A549 (cell line): Measurements from ENCODE around the gene MED12. TPM values are rescaled to one million over a fixed set of nuclear protein-coding genes. Genes with fewer than 3 reads are reported as not detected.

Experiments
- ATAC-seq, 2 experiments: fragments of 200-7000 bp in 1 of 2; fragments of >200 bp in 1 of 2; cut with Nextera tagmentation in 1 of 2; cut with Tn5 transposase in 1 of 2; 3 replicates each; pipeline versions ENCODE4 v1.8.0 to v1.9.1; 2018 to 2020; ENCODE audit warnings: mild to moderate bottlenecking in 1 of 2, moderate library complexity in 1 of 2
- CTCF ChIA-PET: fragments of 300-600 bp; sonication (Branson Sonifier 250); formaldehyde crosslinking; extraction: SDS; loops from one replicate; lab custom pipeline; 2021; ENCODE audit warnings: antibody characterized with exemption, inconsistent platforms; lab: Yijun Ruan, JAX
- POLR2A ChIA-PET: fragments of 350-600 bp; formaldehyde crosslinking; extraction: SDS; loops from one replicate; lab custom pipeline; 2021; ENCODE audit warnings: antibody characterized with exemption, inconsistent platforms; lab: Yijun Ruan, JAX
- DNase-seq, 2 experiments: peaks; one replicate each; pipeline versions ENCODE4 v3.0.0 to v3.0.0-alpha.2; 2011 to 2016; ENCODE audit warnings: low read depth in 1 of 2, low spot score in 1 of 2
- FAIRE-seq: peaks from 2 replicates; lab custom pipeline; 2011; peaks lifted over from hg19 to GRCh38; lab: Jason Lieb, UNC
- H3K27ac ChIP-seq, 2 experiments: fragments of >200 bp; sonication (Bioruptor Twin); formaldehyde crosslinking; 3 replicates each; pipeline ENCODE4 v1.5.1; 2016 to 2017
- H3K4me1 ChIP-seq: fragments of >200 bp; sonication (Bioruptor Twin); formaldehyde crosslinking; 3 replicates; pipeline ENCODE4 v1.6.1; 2016
- H3K4me2 ChIP-seq: fragments of >200 bp; sonication (Bioruptor Twin); formaldehyde crosslinking; 3 replicates; pipeline ENCODE4 v1.6.1; 2016
- H3K4me3 ChIP-seq: fragments of >200 bp; sonication (Bioruptor Twin); formaldehyde crosslinking; 3 replicates; pipeline ENCODE4 v1.5.1; 2016
- H3K9me3 ChIP-seq: fragments of >200 bp; sonication (Bioruptor Twin); formaldehyde crosslinking; 3 replicates; pipeline ENCODE4 v1.6.1; 2016
- EHF ChIP-seq: fragments of 250-450 bp; sonication (Bioruptor Pico); IDR thresholded peaks from 2 replicates; pipeline ENCODE4 v1.5.0; 2020; ENCODE audit warnings: mild to moderate bottlenecking
- EP300 ChIP-seq, 2 experiments: fragments of >200 bp; sonication (Bioruptor Twin); formaldehyde crosslinking; IDR thresholded peaks; 2 replicates in 1 of 2; 3 replicates in 1 of 2; pipeline ENCODE4 v1.6.1; 2016 to 2017
- ESRRA ChIP-seq: fragments of 150-350 bp; IDR thresholded peaks from 2 replicates; pipeline ENCODE4 v1.6.1; 2014; ENCODE audit warnings: mild to moderate bottlenecking, low read length, borderline replicate concordance
- GATA3 ChIP-seq: IDR thresholded peaks from 2 replicates; pipeline ENCODE4 v1.6.1; 2012; ENCODE audit warnings: borderline replicate concordance
- HDAC2 ChIP-seq: fragments of 200-600 bp; sonication (generic); IDR thresholded peaks from 2 replicates; pipeline ENCODE4 v1.6.1; 2016
- HEYL ChIP-seq: fragments of 250-450 bp; sonication (Bioruptor Pico); IDR thresholded peaks from 2 replicates; pipeline ENCODE4 v1.8.0; 2021; ENCODE audit warnings: mild to moderate bottlenecking, moderate library complexity
- JUN ChIP-seq, 2 experiments: fragments of >200 bp; sonication (Bioruptor Twin); formaldehyde crosslinking; IDR thresholded peaks; 2 replicates in 1 of 2; 3 replicates in 1 of 2; pipeline ENCODE4 v1.6.1; 2016 to 2017
- MAFK ChIP-seq: fragments of 450-650 bp; IDR thresholded peaks from 2 replicates; pipeline ENCODE4 v1.6.1; 2014; ENCODE audit not compliant: partially characterized antibody
- MAZ ChIP-seq: fragments of 150-350 bp; IDR thresholded peaks from 2 replicates; pipeline ENCODE4 v1.6.1; 2014; ENCODE audit warnings: antibody characterized with exemption, low read depth, low read length, borderline replicate concordance
- MYC ChIP-seq: IDR thresholded peaks from 2 replicates; pipeline ENCODE4 v1.6.1; 2012; ENCODE audit warnings: mild to moderate bottlenecking, inconsistent platforms, low read length, improper control_type of control experiment, borderline replicate concordance
- NFE2L2 ChIP-seq: fragments of 150-350 bp; conservative IDR thresholded peaks from 2 replicates; pipeline ENCODE4 v1.6.1; 2014; ENCODE audit warnings: low read length
- NPAS2 ChIP-seq: fragments of 250-450 bp; sonication (Bioruptor Pico); IDR thresholded peaks from 2 replicates; pipeline ENCODE4 v1.8.0; 2022; ENCODE audit warnings: mild to moderate bottlenecking, moderate library complexity, borderline replicate concordance
- PHF8 ChIP-seq: fragments of 200-600 bp; sonication (generic); IDR thresholded peaks from 2 replicates; pipeline ENCODE4 v1.6.1; 2016; ENCODE audit warnings: low read depth, mild to moderate bottlenecking, antibody characterized with exemption, moderate library complexity, borderline replicate concordance
- POLR2A ChIP-seq: IDR thresholded peaks from 2 replicates; pipeline ENCODE4 v1.6.1; 2012; ENCODE audit warnings: mild to moderate bottlenecking, low read length
- RAD21 ChIP-seq, 2 experiments: fragments of >200 bp in 1 of 2; sonication (Bioruptor Twin) in 1 of 2; formaldehyde crosslinking in 1 of 2; IDR thresholded peaks in 1 of 2; conservative IDR thresholded peaks in 1 of 2; 2 replicates in 1 of 2; 3 replicates in 1 of 2; pipeline ENCODE4 v1.6.1; 2012 to 2018; ENCODE audit warnings: inconsistent platforms in 1 of 2
- RARB ChIP-seq: fragments of 250-450 bp; sonication (Bioruptor Pico); IDR thresholded peaks from 2 replicates; pipeline ENCODE4 v1.8.0; 2021; ENCODE audit warnings: mild to moderate bottlenecking, moderate library complexity
- RNF2 ChIP-seq: fragments of 200-600 bp; sonication (generic); IDR thresholded peaks from 2 replicates; pipeline ENCODE4 v1.6.1; 2016; ENCODE audit warnings: low read depth, mild to moderate bottlenecking, antibody characterized with exemption, moderate library complexity, borderline replicate concordance
- ZNF302 ChIP-seq: fragments of 250-450 bp; sonication (Bioruptor Pico); IDR thresholded peaks from 2 replicates; pipeline ENCODE4 v1.9.0; 2021; ENCODE audit warnings: inconsistent platforms, mild to moderate bottlenecking, moderate library complexity
- WGBS: methylation state at CpG from one replicate; pipeline ENCODE4 v1.1.6; 2017; ENCODE audit errors: missing lambda C conversion rate; 5-methylcytosine and 5-hydroxymethylcytosine counted together
- polyA minus RNA-seq: library from RNA; depleted of rRNA, polyadenylated mRNA; stranded (reverse); fragments of >200 nt; gene quantifications from 2 replicates; pipeline ENCODE4 v1.2.3, GENCODE V29; 2011; rRNA and poly(A)+ RNA removed
- polyA plus RNA-seq, 4 experiments: library from polyadenylated mRNA; depleted of rRNA in 3 of 4; stranded (reverse); fragments of >200 nt; fragmentation: RNase III in 1 of 4; extraction: RNeasy Plus Mini Kit Qiagen cat#74134 plus additional on column Dnase treatment in 1 of 4; gene quantifications; 2 replicates in 3 of 4; 3 replicates in 1 of 4; pipeline ENCODE4 v1.2.3, GENCODE V29; 2011 to 2017
- TF ChIP-seq, protein P1 (sequence below): IDR thresholded peaks from 2 replicates; pipeline ENCODE4 v1.6.1; 2012
- TF ChIP-seq, protein P2 (sequence below): IDR thresholded peaks from 2 replicates; pipeline ENCODE4 v1.6.1; 2012; ENCODE audit warnings: low read depth, borderline replicate concordance
- TF ChIP-seq, protein P3 (sequence below): fragments of 250-450 bp; sonication (Bioruptor Pico); IDR thresholded peaks from 2 replicates; pipeline ENCODE4 v1.5.0; 2021; ENCODE audit warnings: mild to moderate bottlenecking, moderate library complexity, borderline replicate concordance
- TF ChIP-seq, protein P4 (sequence below): fragments of >200 bp; sonication (Bioruptor Twin); formaldehyde crosslinking; IDR thresholded peaks from 2 replicates; pipeline ENCODE4 v1.6.1; 2016

Gene MED12
- polyA plus RNA-seq (2011; rRNA removed): 12.6 and 35.0 TPM in 2 replicates
- polyA plus RNA-seq (2012; cell fraction: cytosol; rRNA removed): 11.6 and 13.6 TPM in 2 replicates
- polyA plus RNA-seq (2012; cell fraction: nucleus; rRNA removed): 35.7 and 39.5 TPM in 2 replicates
- polyA plus RNA-seq (2017; fragmentation: RNase III; extraction: RNeasy Plus Mini Kit Qiagen cat#74134 plus additional on column Dnase treatment): 13.5 to 15.4 TPM (median 14.4 TPM) in 3 replicates
- polyA minus RNA-seq: 76.5 and 93.8 TPM in 2 replicates

DNA sequence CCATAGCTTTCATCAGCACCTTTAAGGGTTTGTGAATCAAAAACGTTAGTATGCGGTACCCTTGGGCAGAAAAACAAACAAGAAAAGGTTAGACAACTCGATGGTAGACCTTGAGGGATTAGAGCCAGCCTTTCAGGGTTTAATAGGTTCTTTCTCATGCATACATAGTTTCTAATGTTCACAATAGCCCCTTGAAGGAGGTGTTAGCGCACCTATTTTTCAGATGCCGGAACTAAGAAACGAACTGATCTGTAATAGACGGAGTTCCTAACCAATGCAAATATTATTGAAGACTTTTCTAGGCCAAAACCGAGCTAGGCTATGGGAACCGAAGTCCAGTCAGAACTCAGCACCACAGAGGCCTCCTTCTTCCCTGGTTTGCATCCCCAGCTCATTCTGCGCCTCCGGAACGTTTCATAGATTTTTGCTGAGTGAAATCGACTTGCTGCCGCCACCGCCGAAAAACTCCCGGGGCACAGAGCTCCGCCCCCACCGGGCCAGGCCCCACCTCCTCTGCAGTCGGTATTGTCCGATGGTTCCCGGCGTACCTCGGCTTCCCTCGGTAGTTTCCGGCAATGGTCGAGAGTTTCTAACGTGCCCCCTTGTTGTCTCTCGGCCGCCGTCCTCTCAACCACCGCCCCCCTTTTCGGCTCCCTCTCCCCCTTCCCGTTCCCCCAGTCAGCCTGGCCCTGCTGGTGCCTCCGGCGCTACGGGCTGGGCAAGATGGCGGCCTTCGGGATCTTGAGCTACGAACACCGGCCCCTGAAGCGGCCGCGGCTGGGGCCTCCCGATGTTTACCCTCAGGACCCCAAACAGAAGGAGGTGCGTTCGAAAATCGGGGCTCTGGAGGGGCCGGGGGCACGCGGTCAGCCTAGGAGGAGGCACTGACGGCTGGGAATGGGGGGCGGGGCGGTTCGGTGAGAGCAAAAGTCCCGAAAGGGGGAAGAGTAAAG lies at the start of gene MED12:
Gene MED12, plus strand, starts transcription at position 565 of the 953 bp plus-strand sequence. Its CDS starts 159 bp downstream, at position 724.
- ATAC-seq: peak; percentile 94 to 98
- FAIRE-seq: peak; percentile 67
- CTCF ChIA-PET: interaction anchor here (1.0 to 4.6 kb wide), 6 partner anchors 9 to 114 kb away, joined by 3 to 25 read pairs (median 3); no protein-coding TSS in a partner anchor

DNA sequence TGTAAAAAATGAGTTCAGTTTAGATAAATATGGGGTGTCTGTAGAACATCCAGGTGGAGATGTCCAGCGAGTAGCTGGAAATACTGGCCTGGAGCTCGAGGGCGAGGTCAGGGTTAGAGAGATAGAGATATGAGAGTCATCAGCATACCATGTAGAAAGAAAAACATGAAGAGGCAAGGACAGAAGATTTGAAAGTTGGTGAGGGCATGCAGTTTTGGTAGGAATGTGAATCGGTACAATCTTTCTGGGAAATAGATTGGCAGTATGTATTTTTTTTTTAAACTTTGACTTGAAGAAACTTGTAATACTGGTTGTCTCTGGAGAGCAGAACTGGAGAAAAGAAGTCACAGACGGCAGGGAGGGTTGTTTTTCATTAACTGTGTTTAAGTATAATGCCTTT lies 47.9 kb upstream of the MED12 start:
- ChIA-PET POLR2A (no interaction called here), CTCF (no interaction called here)
- 75% methylated on average over 5 of the region's 5 CpGs for WGBS
- DNase-seq (no peak), ATAC-seq (no peak), FAIRE-seq (no peak)
- H3K4me3 ChIP-seq: no peak overlapping the region
- no peak overlapping the region for H3K27ac ChIP-seq
- H3K4me2 ChIP-seq: no peak overlapping the region
- peaks cover 8% of the 10 kb centered on the region; the same call in 1 of the 3 replicates for H3K4me1 ChIP-seq
- no peaks in the 10 kb centered on the region for H3K9me3 ChIP-seq
- TF ChIP-seq MYC (no peak), RAD21 (conservative IDR thresholded peaks at IDR 0.05 in 1 of 2, IDR thresholded peaks at IDR 0.05 in 1 of 2) (no peak), RARB (CRISPR knock-in tag) (no peak), HEYL (CRISPR knock-in tag) (no peak), EP300 (IDR thresholded peaks at IDR 0.05) (no peak), GATA3 (no peak), HDAC2 (no peak), RNF2 (no peak), NPAS2 (CRISPR knock-in tag) (no peak), NFE2L2 (no peak), MAZ (no peak), ZNF302 (CRISPR knock-in tag) (no peak), MAFK (no peak), ESRRA (no peak)
- TF ChIP-seq, protein P1, sequence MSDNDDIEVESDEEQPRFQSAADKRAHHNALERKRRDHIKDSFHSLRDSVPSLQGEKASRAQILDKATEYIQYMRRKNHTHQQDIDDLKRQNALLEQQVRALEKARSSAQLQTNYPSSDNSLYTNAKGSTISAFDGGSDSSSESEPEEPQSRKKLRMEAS: no peak
- TF ChIP-seq, all 56 proteins: peak for 0

More for the DNA sequence above, at the start of gene MED12:
- DNase-seq: peak; percentile 66 to 68
- Histone ChIP-seq H3K9me3 (no peaks in the 10 kb centered on the region), H3K4me1 (peaks cover 8% of the 10 kb centered on the region; the same call in 2 of the 3 replicates), H3K4me2 (peak within 1 kb of the TSS; percentile 96), H3K27ac (peak within 1 kb of the TSS; percentile 98 to 99), H3K4me3 (peak within 1 kb of the TSS; percentile 88)
- WGBS: 3% methylated on average over 26 of the region's 56 CpGs
- POLR2A ChIA-PET: interaction anchor here (0.7 to 1.9 kb wide), 9 partner anchors 9 to 248 kb away, joined by 3 to 15 read pairs (median 4); partner anchors contain the start of genes NONO, SNX12 and TAF1
- TF ChIP-seq ESRRA: no peak
- TF ChIP-seq, protein P2, sequence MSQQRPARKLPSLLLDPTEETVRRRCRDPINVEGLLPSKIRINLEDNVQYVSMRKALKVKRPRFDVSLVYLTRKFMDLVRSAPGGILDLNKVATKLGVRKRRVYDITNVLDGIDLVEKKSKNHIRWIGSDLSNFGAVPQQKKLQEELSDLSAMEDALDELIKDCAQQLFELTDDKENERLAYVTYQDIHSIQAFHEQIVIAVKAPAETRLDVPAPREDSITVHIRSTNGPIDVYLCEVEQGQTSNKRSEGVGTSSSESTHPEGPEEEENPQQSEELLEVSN: 0 out of 2 replicates have a peak, but pooled peaks have one; percentile 18
- TF ChIP-seq PHF8: peak; percentile 38; the same call in 1 of the 2 replicates
- TF ChIP-seq POLR2A: peak; percentile 61
- TF ChIP-seq, protein P3, sequence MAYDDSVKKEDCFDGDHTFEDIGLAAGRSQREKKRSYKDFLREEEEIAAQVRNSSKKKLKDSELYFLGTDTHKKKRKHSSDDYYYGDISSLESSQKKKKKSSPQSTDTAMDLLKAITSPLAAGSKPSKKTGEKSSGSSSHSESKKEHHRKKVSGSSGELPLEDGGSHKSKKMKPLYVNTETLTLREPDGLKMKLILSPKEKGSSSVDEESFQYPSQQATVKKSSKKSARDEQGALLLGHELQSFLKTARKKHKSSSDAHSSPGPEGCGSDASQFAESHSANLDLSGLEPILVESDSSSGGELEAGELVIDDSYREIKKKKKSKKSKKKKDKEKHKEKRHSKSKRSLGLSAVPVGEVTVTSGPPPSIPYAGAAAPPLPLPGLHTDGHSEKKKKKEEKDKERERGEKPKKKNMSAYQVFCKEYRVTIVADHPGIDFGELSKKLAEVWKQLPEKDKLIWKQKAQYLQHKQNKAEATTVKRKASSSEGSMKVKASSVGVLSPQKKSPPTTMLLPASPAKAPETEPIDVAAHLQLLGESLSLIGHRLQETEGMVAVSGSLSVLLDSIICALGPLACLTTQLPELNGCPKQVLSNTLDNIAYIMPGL (CRISPR knock-in tag): no peak
- TF ChIP-seq, protein P1: 0 out of 2 replicates have a peak, but pooled peaks have one; percentile 23
- TF ChIP-seq, protein P4, sequence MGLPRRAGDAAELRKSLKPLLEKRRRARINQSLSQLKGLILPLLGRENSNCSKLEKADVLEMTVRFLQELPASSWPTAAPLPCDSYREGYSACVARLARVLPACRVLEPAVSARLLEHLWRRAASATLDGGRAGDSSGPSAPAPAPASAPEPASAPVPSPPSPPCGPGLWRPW: no peak
- TF ChIP-seq JUN (IDR thresholded peaks at IDR 0.05): peak in 1 of 2 experiments; percentile 21; a peak in 1 of 5 replicates
- no peak for TF ChIP-seq EHF
- TF ChIP-seq GATA3: no peak
